Osteocyte (in vitro differentiated cells): Measurements from ENCODE around the gene CDCA3. TPM values are rescaled to one million over a fixed set of nuclear protein-coding genes. Genes with fewer than 3 reads are reported as not detected.

Source experiments
- DNase-seq: peaks from one replicate; pipeline ENCODE4 v3.0.0; 2021; ENCODE audit warnings: mixed read lengths; ENCODE audit not compliant: unreplicated experiment; ENCODE audit errors: extremely low spot score
- H3K27ac Mint-ChIP-seq: one replicate; pipeline ENCODE4 v1.8.0; 2021; ENCODE audit warnings: mild to moderate bottlenecking, mixed read lengths; ENCODE audit not compliant: unreplicated experiment
- H3K27me3 Mint-ChIP-seq: one replicate; pipeline ENCODE4 v1.8.0; 2021; ENCODE audit warnings: mixed read lengths; ENCODE audit not compliant: unreplicated experiment
- H3K36me3 Mint-ChIP-seq: one replicate; pipeline ENCODE4 v1.8.0; 2021; ENCODE audit warnings: mixed read lengths; ENCODE audit not compliant: unreplicated experiment
- H3K4me1 Mint-ChIP-seq: one replicate; pipeline ENCODE4 v1.8.0; 2021; ENCODE audit warnings: mixed read lengths; ENCODE audit not compliant: unreplicated experiment
- H3K4me3 Mint-ChIP-seq: one replicate; pipeline ENCODE4 v1.8.0; 2021; ENCODE audit warnings: mild to moderate bottlenecking, moderate library complexity, mixed read lengths; ENCODE audit not compliant: unreplicated experiment
- H3K9me3 Mint-ChIP-seq: one replicate; pipeline ENCODE4 v1.8.0; 2021; ENCODE audit warnings: mixed read lengths; ENCODE audit not compliant: unreplicated experiment
- CTCF ChIP-seq: fragments of 200-600 bp; sonication (generic); IDR thresholded peaks from 2 replicates; pipeline ENCODE4 v1.5.0; 2021; ENCODE audit warnings: antibody characterized with exemption, mild to moderate bottlenecking, moderate library complexity
- total RNA-seq: library from RNA; stranded (reverse); gene quantifications from 2 replicates; pipeline ENCODE4 v1.2.1, GENCODE V29; 2021

CDCA3 gene
- total RNA-seq, 1 donor from 2014 or later, result 9.2 TPM

- Mint-ChIP-seq H3K4me1 (peaks cover 7% of the 10 kb centered on the region), H3K27ac (no peak overlapping the region), H3K9me3 (no peaks in the 10 kb centered on the region), H3K4me3 (no peak overlapping the region), H3K27me3 (no peaks in the 10 kb centered on the region), H3K36me3 (peaks cover 24% of the 10 kb centered on the region)
- TF ChIP-seq CTCF, result no peak
- DNase-seq, result no peak
These were observed 16.8 kb downstream of the CDCA3 start for GRCh38 chr12:6834254-6834653.

GRCh38 chr12:6833189-6833890, 17.7 kb downstream of the CDCA3 start:
- Mint-ChIP-seq H3K9me3 (no peaks in the 10 kb centered on the region), H3K36me3 (peaks cover 24% of the 10 kb centered on the region), H3K27me3 (no peaks in the 10 kb centered on the region), H3K4me1 (peaks cover 7% of the 10 kb centered on the region), H3K27ac (no peak overlapping the region), H3K4me3 (no peak overlapping the region)
- DNase-seq, result no peak
- TF ChIP-seq CTCF, result no peak

GRCh38 chr12:6832125-6832524, 19.0 kb downstream of the CDCA3 start:
- no peak overlapping the region for H3K4me3 Mint-ChIP-seq
- peaks cover 15% of the 10 kb centered on the region for H3K4me1 Mint-ChIP-seq
- no peak overlapping the region for H3K27ac Mint-ChIP-seq
- DNase-seq, result no peak
- no peak for TF ChIP-seq CTCF
- H3K36me3 Mint-ChIP-seq, result peaks cover 24% of the 10 kb centered on the region
- H3K9me3 Mint-ChIP-seq, result no peaks in the 10 kb centered on the region
- H3K27me3 Mint-ChIP-seq, result no peaks in the 10 kb centered on the region

- Mint-ChIP-seq H3K27me3 (no peaks in the 10 kb centered on the region), H3K4me1 (peaks cover 20% of the 10 kb centered on the region), H3K9me3 (no peaks in the 10 kb centered on the region), H3K36me3 (peaks cover 22% of the 10 kb centered on the region), H3K4me3 (peak overlapping the region; percentile 26), H3K27ac (no peak overlapping the region)
- TF ChIP-seq CTCF, result no peak
- DNase-seq, result no peak
These were observed 19.6 kb downstream of the CDCA3 start for GRCh38 chr12:6831450-6831995.

GRCh38 chr12:6830999-6831398, 20.1 kb downstream of the CDCA3 start:
- peaks cover 22% of the 10 kb centered on the region for H3K36me3 Mint-ChIP-seq
- H3K4me1 Mint-ChIP-seq, result peaks cover 20% of the 10 kb centered on the region
- no peaks in the 10 kb centered on the region for H3K27me3 Mint-ChIP-seq
- no peak overlapping the region for H3K27ac Mint-ChIP-seq
- no peak overlapping the region for H3K4me3 Mint-ChIP-seq
- no peak for DNase-seq
- no peaks in the 10 kb centered on the region for H3K9me3 Mint-ChIP-seq
- TF ChIP-seq CTCF, result no peak
